ENCODE data around the gene TMA16. TPM values are rescaled to one million over a fixed set of nuclear protein-coding genes. Genes with fewer than 3 reads are reported as not detected.

TMA16 gene
- total RNA-seq, 1 donor from 2014 or later, result 36.9 TPM

DNA sequence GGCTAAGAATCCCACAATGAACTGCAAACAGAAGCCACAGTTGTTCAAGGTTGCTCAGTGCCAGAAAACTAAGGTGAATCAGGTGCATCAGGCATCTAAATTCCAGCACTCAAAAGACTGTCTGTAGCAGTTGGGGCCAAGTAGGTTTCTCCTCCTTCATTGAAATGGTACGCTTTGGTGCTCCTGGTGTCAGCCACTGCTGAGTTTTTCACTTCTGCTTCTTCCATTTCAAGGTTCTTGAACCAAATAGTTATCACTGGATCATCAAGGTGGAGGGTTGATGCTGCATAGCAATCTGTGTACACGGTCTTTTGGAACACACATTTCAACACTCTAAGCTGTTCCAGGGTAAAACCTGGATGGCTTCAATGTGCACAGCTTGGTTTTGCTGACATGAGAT lies 74.4 kb downstream of the TMA16 start:
- Histone ChIP-seq H3K9me3 (no peaks in the 10 kb centered on the region), H3K4me1 (no peaks in the 10 kb centered on the region), H3K36me3 (no peaks in the 10 kb centered on the region), H3K27me3 (no peaks in the 10 kb centered on the region), H3K4me3 (no peak overlapping the region), H3K27ac (no peak overlapping the region)
- intact Hi-C loops (cut with DNase I), result no loop called here
- TF ChIP-seq, protein P1, sequence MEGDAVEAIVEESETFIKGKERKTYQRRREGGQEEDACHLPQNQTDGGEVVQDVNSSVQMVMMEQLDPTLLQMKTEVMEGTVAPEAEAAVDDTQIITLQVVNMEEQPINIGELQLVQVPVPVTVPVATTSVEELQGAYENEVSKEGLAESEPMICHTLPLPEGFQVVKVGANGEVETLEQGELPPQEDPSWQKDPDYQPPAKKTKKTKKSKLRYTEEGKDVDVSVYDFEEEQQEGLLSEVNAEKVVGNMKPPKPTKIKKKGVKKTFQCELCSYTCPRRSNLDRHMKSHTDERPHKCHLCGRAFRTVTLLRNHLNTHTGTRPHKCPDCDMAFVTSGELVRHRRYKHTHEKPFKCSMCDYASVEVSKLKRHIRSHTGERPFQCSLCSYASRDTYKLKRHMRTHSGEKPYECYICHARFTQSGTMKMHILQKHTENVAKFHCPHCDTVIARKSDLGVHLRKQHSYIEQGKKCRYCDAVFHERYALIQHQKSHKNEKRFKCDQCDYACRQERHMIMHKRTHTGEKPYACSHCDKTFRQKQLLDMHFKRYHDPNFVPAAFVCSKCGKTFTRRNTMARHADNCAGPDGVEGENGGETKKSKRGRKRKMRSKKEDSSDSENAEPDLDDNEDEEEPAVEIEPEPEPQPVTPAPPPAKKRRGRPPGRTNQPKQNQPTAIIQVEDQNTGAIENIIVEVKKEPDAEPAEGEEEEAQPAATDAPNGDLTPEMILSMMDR (IDR thresholded peaks at IDR 0.05), result no peak
- DNase-seq (ENCODE audit: low spot score in 2 of 2), result no peak

Other genes starting within 250 kb of the TMA16 start
- 248 TPM for gene NPY1R, start 162.1 kb upstream of the TMA16 start, total RNA-seq
- 6.1 TPM for gene NPY5R, start 150.8 kb upstream of the TMA16 start, total RNA-seq
- not detected for gene TKTL2, start 20.9 kb upstream of the TMA16 start, total RNA-seq